GM21360 (cell line): ENCODE data around the gene HMCN1.

Source experiments
- ATAC-seq: cut with Tn5 transposase; IDR thresholded peaks from one replicate; pipeline ENCODE4 v1.9.1; 2021; ENCODE audit warnings: mild to moderate bottlenecking, moderate library complexity; ENCODE audit not compliant: unreplicated experiment

HMCN1 gene

GRCh38 chr1:186002406-186002805 is 268.2 kb downstream of the HMCN1 start:
- no peak for ATAC-seq

GRCh38 chr1:186009039-186009737 is 275.0 kb downstream of the HMCN1 start:
- ATAC-seq = no peak

- ATAC-seq = no peak
Observed at GRCh38 chr1:186014370-186015037, 280.3 kb downstream of the HMCN1 start.

GRCh38 chr1:186016856-186017255 is 282.7 kb downstream of the HMCN1 start:
- no peak for ATAC-seq

- ATAC-seq = no peak
Observed at GRCh38 chr1:186022184-186022583, 288.0 kb downstream of the HMCN1 start.

GRCh38 chr1:186026946-186027345 is 292.8 kb downstream of the HMCN1 start:
- no peak for ATAC-seq

DNA sequence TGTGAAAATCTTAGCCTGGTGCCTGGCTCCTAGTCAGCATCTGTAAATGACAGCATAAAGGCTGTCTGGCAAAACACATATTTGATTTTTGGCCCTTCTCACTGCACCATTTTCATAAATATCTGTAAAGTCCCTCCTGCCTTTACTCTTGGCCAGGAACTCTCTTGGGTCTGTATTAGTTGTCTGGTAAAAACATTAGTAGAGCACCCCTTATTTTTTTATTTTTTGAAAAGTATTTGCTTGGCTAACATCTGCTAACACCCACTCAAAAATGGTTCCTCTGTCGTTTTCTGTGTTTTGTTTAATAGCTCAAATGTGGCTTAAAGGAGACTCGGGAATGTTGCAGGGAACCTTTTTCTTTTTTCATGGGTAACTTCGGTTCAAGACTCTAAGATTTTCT is 293.4 kb downstream of the HMCN1 start:
- no peak for ATAC-seq

- no peak for ATAC-seq
Observed at GRCh38 chr1:186030453-186030852, 296.3 kb downstream of the HMCN1 start.

DNA sequence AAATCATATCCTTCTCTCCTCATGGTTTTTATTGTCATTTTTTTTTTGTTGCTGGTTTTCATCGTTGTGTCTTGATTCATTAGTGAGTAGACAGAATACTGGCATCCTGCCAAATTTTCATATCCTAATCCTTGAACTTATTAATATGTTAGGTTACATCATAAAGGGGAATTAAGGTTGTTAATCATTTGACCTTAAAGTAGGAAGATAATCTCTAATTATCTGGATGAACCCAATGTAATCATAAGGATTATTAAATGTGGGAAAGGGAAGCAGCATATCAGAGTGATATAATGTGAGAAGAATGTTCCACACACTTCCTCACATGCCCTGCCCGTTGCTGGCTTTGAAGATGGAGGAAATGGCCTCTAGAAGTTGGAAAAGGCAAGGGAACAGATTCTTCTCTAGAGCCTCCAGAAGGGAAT is 299.7 kb downstream of the HMCN1 start:
- ATAC-seq = no peak

- no peak for ATAC-seq
Observed at GRCh38 chr1:186042230-186042629, 308.0 kb downstream of the HMCN1 start.

GRCh38 chr1:186043296-186043695 is 309.1 kb downstream of the HMCN1 start:
- ATAC-seq = no peak

- ATAC-seq = no peak
Observed at GRCh38 chr1:186044079-186044685, 310.0 kb downstream of the HMCN1 start.

DNA sequence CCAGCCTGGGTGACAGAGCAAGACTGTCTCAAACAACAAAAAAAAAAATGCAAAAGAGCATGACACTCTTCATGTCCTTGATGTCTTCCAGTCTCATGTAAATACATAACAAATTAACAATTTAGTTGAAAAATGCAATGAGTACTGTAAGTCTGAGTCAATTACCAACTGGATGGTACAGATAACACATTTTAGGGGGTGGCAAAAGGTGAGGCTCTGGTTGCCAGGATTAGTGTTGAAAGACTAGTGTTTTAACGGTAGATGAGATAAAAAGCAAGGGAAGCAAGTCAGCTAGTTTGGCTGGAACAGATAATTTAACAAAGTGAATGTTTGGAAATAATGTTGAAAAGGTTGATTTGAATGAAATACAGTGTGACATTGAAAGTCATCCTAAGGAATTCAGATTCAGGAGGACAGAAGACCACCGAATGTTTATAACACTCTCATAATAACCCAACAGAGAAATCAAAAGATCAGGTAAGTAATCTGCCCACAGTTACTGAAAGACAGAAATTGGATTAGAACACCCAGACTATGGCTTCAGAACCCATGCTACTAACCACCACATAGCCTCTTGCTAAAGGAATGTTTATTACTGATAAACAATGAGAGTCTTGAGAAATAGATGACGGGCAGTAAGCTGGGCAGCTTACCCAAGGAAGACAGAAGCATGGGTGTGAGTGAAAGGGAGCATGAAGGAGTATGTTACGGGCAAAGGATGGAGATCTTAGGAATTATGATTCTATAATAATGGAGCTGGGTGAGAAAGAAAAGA is 312.4 kb downstream of the HMCN1 start:
- ATAC-seq = no peak

- no peak for ATAC-seq
Observed at GRCh38 chr1:186050360-186050759, 316.2 kb downstream of the HMCN1 start.

DNA sequence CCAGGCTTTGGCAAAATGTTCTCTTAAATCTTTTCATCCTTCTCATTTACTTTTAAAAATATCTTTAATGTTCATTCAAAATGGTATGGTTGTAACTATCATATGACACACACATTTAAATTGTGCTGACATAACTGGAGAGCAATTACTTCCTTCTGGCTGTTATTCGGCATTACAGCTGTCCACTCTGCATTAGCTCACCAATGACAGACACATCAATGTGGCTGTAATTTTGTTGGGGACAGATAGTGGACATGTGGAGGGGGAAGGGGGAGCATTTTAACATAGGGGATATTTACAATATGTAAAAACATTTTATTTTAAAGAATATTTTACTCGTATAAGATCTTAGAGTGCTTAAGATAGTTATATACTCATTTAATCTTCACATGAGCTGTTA is 319.8 kb downstream of the HMCN1 start:
- ATAC-seq = no peak

DNA sequence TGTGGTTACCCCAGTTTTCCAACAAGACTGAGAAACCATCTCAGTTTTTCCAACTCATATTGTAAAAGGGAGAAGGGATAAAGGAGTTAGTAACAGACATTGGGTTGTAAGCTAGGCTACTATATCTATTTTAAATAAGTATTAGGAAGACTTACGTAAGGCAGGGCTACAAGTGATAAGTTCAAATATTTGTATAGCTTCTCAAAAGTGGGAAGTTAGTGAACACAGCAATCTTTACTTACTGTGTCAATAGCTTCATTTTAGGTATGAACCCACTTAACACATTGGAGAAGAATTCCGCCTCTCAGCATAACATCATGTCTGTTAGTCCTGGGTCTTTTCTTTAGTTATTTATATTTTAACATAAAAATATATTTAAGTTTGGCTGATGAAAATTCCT is 320.7 kb downstream of the HMCN1 start:
- no peak for ATAC-seq

DNA sequence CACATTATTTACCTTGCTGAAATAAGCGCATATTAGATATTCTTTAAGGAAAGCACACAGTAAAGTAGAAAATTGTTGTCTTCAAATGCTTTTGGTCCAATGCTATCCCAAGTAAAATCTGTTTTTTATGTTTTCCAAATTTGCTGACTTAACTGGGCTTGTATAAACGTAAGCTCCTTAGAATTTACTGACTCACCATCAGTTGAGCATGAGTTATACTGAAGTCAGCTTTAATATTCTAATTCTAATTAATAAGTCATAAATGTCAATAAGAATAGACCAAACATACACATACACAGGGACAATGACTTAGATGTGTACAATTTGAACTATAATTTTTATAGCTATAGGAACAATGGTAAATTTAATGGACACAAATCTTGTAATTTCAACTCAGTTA is 321.7 kb downstream of the HMCN1 start:
- ATAC-seq = no peak

DNA sequence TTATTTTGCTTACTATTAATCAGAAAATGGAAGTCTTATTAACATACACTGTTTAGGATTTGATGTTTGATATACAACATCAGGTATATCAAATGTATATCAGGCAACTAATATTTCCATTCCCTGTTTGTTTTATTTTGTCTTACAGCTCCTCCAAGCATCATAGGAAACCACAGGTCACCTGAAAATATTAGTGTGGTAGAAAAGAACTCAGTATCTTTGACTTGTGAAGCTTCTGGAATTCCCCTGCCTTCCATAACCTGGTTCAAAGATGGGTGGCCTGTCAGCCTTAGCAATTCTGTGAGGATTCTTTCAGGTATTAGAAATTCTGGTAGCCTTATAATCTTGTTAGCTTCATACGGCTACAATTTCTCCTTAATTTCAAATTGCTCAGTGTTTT is 322.9 kb downstream of the HMCN1 start:
- ATAC-seq = no peak

DNA sequence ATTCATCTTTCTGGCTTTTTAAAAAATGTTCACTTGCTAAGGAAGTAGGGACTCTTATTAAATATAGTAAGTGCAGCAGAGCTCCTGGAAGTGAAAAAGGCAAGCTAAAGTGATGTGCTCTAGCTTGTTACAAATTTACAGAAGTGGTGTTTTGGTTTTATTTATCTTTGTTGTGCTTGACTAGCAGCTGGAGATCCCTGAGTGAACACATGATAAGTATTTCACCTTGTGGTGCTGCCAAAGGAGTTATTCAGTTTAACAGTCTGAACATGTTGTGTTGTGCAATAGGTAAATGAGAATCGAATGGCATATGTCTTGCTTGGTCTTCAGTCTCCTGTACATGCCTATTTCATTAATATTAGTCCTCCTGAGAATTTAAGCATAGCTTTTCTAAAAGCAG is 325.1 kb downstream of the HMCN1 start:
- no peak for ATAC-seq

GRCh38 chr1:186059752-186060151 is 325.6 kb downstream of the HMCN1 start:
- ATAC-seq = no peak

GRCh38 chr1:186060226-186060625 is 326.0 kb downstream of the HMCN1 start:
- no peak for ATAC-seq
